Stimulated activated memory B cell treated with anti-CD40 and anti-IgM and Interleukin-4, amounts not matched to agents 10 μg/mL and 1 μg/mL and 100 μg/mL, for 72 hours (primary cell): ENCODE measurements around the gene BRD8.
A peak's percentile ranks its signal among the peaks of the same experiment; 100 is the strongest.
"Not testable (repeated sequence)": the region's sequence is repeated elsewhere in the genome, so short reads cannot be mapped to it uniquely, and the experiment has no call there.

Experiments
- ATAC-seq: fragments of 150-1000 bp; cut with Tn5 transposase; 2 replicates; pipeline ENCODE4 v1.10.0; 2021
- H3K27ac Mint-ChIP-seq: one replicate; pipeline ENCODE4 v1.8.0; 2022; ENCODE audit warnings: mild to moderate bottlenecking, mixed read lengths
- H3K27me3 Mint-ChIP-seq: one replicate; pipeline ENCODE4 v1.8.0; 2022; ENCODE audit warnings: mixed read lengths
- H3K36me3 Mint-ChIP-seq: one replicate; pipeline ENCODE4 v1.8.0; 2022; ENCODE audit warnings: mixed read lengths
- H3K4me1 Mint-ChIP-seq: one replicate; pipeline ENCODE4 v1.8.0; 2022; ENCODE audit warnings: mixed read lengths
- H3K4me3 Mint-ChIP-seq: one replicate; pipeline ENCODE4 v1.8.0; 2022; ENCODE audit warnings: mild to moderate bottlenecking, moderate library complexity, mixed read lengths
- H3K9me3 Mint-ChIP-seq: one replicate; pipeline ENCODE4 v1.8.0; 2022; ENCODE audit warnings: mixed read lengths

BRD8 gene

DNA sequence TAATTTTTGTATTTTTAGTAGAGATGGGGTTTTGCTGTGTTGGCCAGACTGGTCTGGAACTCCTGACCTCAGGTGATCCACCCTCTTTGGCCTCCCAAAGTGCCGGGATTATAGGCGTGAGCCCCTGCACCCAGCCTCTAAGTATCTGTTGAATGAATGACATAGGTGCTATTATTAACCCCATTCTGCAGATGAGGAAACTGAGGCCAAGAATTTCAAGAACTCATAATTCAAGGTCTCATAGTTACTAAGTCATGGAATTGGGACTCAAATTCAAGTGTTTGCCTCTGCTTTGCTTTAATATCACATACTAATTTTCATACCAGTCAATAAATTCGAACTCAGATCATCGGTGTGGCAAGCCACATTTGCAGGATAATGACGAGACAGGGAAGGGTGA is 2.4 kb upstream of the BRD8 start:
- no peak overlapping the region for H3K27ac Mint-ChIP-seq
- no peak overlapping the region for H3K4me3 Mint-ChIP-seq
- ATAC-seq: no peak
- peaks cover 10% of the 10 kb centered on the region for H3K36me3 Mint-ChIP-seq
- H3K27me3 Mint-ChIP-seq: no peaks in the 10 kb centered on the region
- H3K4me1 Mint-ChIP-seq: peaks cover 1% of the 10 kb centered on the region
- no peaks in the 10 kb centered on the region for H3K9me3 Mint-ChIP-seq

DNA sequence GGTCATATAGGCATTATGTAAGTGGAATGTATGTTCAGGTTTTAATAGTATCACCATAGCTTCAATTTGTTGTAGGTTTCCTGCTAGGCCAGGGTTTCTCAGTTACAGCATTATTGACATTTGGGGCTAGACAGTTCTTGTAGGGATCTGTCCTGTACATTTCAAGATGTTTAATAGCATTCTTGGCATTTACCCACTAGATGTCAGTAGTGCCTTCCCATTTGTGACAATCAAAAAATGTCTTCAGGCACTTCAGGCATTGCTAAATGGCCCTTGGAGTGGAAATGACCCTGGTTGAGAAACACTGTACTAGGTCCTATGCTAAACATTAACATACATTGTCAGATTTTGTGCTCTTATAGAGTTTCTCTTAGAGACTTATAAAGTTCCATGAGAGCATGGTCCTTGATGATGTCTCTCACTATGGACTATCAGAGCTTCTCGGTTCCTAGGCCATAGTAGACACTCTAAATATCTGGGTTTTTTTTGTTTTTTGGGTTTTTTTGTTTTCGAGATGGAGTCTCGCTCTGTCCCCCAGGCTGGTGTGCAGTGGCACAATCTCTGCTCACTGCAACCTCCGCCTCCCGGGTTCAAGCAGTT is 1.9 kb upstream of the BRD8 start:
- ATAC-seq: no peak
- Mint-ChIP-seq H3K27ac (no peak overlapping the region), H3K27me3 (no peaks in the 10 kb centered on the region), H3K9me3 (no peaks in the 10 kb centered on the region), H3K36me3 (peaks cover 12% of the 10 kb centered on the region), H3K4me3 (no peak overlapping the region), H3K4me1 (no peaks in the 10 kb centered on the region)

GRCh38 chr5:138179277-138179857 is 937 bp upstream of the BRD8 start:
- Mint-ChIP-seq H3K36me3 (peaks cover 10% of the 10 kb centered on the region), H3K27me3 (no peaks in the 10 kb centered on the region), H3K27ac (no peak overlapping the region), H3K4me1 (no peaks in the 10 kb centered on the region), H3K9me3 (no peaks in the 10 kb centered on the region), H3K4me3 (no peak overlapping the region)
- no peak for ATAC-seq

- peaks cover 6% of the 10 kb centered on the region for H3K4me1 Mint-ChIP-seq
- ATAC-seq: peak; percentile 50
Measured at GRCh38 chr5:138177941-138178515, 402 bp downstream of the BRD8 start.

DNA sequence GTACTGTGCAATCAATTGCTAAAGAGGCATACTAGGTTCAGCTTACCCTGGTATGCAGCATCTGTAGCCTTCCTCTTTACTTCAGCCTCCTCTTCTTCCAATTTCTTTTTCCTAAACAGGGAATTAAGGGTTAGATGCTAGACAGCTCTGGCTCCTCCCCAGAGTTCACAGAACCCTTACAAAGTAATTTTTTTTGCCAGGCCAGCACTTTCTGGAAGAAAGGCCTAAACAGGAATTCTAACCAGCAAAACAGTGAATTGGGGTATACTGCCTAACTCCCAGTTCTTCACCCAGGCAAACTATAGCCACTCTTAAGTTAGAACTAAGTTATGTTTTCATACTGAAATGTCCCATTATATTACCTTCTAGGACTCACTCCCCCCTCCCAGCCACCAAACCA is 8.1 kb downstream of the BRD8 start:
- H3K36me3 Mint-ChIP-seq: peaks cover 82% of the 10 kb centered on the region
- no peak overlapping the region for H3K27ac Mint-ChIP-seq
- no peaks in the 10 kb centered on the region for H3K9me3 Mint-ChIP-seq
- no peak overlapping the region for H3K4me3 Mint-ChIP-seq
- no peaks in the 10 kb centered on the region for H3K27me3 Mint-ChIP-seq
- no peak for ATAC-seq
- H3K4me1 Mint-ChIP-seq: peaks cover 6% of the 10 kb centered on the region

More at GRCh38 chr5:138177941-138178515, 402 bp downstream of the BRD8 start:
- no peak overlapping the region for H3K4me3 Mint-ChIP-seq
- H3K27ac Mint-ChIP-seq: no peak overlapping the region
- H3K9me3 Mint-ChIP-seq: no peaks in the 10 kb centered on the region
- peaks cover 16% of the 10 kb centered on the region for H3K36me3 Mint-ChIP-seq
- H3K27me3 Mint-ChIP-seq: no peaks in the 10 kb centered on the region

GRCh38 chr5:138169124-138169523 is 9.3 kb downstream of the BRD8 start:
- Mint-ChIP-seq H3K36me3 (peaks cover 89% of the 10 kb centered on the region), H3K9me3 (no peaks in the 10 kb centered on the region)

DNA sequence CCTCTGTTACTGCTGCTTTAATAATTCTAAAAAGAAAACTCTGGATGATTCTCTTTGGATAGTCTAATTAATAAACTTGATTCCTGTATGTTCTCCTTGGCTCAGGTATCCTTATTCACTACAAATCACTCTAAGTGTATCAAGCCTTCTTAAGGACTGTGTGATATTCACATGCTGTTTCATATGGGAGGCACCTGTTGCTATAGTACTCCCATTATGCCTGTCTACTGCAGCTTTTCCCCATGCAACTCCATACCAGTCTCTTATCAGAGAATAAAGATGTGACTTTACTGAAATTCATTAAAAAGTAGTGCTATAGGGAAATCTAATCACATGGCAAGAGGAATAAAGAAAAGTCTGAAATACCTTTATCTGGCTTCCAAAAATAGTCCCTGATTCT is 14.7 kb downstream of the BRD8 start:
- H3K27ac Mint-ChIP-seq: no peak overlapping the region
- H3K36me3 Mint-ChIP-seq: peaks cover 92% of the 10 kb centered on the region
- H3K4me1 Mint-ChIP-seq: no peaks in the 10 kb centered on the region
- no peak overlapping the region for H3K4me3 Mint-ChIP-seq
- ATAC-seq: no peak
- no peaks in the 10 kb centered on the region for H3K27me3 Mint-ChIP-seq
- H3K9me3 Mint-ChIP-seq: no peaks in the 10 kb centered on the region

More at GRCh38 chr5:138169124-138169523, 9.3 kb downstream of the BRD8 start:
- Mint-ChIP-seq H3K4me1 (peaks cover 6% of the 10 kb centered on the region), H3K27me3 (no peaks in the 10 kb centered on the region), H3K27ac (no peak overlapping the region), H3K4me3 (no peak overlapping the region)
- ATAC-seq: no peak

GRCh38 chr5:138160706-138161105 is 17.7 kb downstream of the BRD8 start:
- no peak for ATAC-seq
- H3K27ac Mint-ChIP-seq: no peak overlapping the region
- H3K27me3 Mint-ChIP-seq: no peaks in the 10 kb centered on the region
- no peaks in the 10 kb centered on the region for H3K4me1 Mint-ChIP-seq
- H3K36me3 Mint-ChIP-seq: peaks cover 86% of the 10 kb centered on the region
- no peak overlapping the region for H3K4me3 Mint-ChIP-seq
- no peaks in the 10 kb centered on the region for H3K9me3 Mint-ChIP-seq

DNA sequence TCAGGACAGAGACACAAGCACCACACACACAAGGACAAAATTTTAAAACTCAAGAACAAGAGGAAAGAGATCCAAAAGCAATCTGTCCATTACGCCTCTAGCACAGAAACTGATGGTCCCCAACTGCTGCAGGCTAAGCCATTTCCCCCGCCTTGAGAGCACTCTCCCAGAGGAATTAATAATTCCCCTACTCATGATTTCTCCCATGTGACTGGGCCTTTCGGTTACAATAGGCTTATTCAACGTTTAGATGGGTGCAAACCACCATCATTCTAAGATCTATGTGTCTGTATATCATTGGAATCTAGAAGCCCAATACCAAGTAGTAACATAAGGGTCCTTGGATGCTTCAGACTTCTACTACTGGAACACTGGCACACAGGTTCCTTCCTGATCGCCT is 18.8 kb downstream of the BRD8 start:
- Mint-ChIP-seq H3K27me3 (no peaks in the 10 kb centered on the region), H3K27ac (no peak overlapping the region), H3K4me1 (no peaks in the 10 kb centered on the region), H3K36me3 (peaks cover 76% of the 10 kb centered on the region), H3K4me3 (no peak overlapping the region), H3K9me3 (no peaks in the 10 kb centered on the region)
- no peak for ATAC-seq

GRCh38 chr5:138157626-138158025 is 20.8 kb downstream of the BRD8 start:
- H3K27ac Mint-ChIP-seq: no peak overlapping the region
- H3K4me1 Mint-ChIP-seq: no peaks in the 10 kb centered on the region
- H3K4me3 Mint-ChIP-seq: no peak overlapping the region
- H3K36me3 Mint-ChIP-seq: peaks cover 55% of the 10 kb centered on the region
- no peaks in the 10 kb centered on the region for H3K9me3 Mint-ChIP-seq
- no peaks in the 10 kb centered on the region for H3K27me3 Mint-ChIP-seq
- ATAC-seq: no peak

DNA sequence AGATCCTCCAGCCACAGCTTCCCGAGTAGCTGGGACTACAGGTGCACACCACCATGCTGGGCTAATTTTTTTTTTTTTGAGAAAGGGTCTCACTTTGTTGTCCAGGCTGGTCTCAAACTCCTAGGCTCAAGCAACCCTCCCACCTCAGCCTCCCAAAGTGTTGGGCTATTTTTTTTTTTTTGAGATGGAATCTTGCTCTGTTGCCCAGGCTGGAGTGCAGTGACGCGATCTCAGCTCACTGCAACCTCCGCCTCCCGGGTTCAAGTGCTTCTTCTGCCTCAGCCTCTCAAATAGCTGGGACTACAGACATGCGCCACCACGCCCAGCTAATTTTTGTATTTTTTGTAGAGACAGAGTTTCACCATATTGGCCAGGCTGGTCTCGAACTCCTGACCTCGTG is 22.5 kb downstream of the BRD8 start:
- not testable (repeated sequence) for H3K4me3 Mint-ChIP-seq, H3K27ac Mint-ChIP-seq, H3K27me3 Mint-ChIP-seq, H3K9me3 Mint-ChIP-seq, ATAC-seq, H3K4me1 Mint-ChIP-seq
- H3K36me3 Mint-ChIP-seq: peaks cover 47% of the 10 kb centered on the region

DNA sequence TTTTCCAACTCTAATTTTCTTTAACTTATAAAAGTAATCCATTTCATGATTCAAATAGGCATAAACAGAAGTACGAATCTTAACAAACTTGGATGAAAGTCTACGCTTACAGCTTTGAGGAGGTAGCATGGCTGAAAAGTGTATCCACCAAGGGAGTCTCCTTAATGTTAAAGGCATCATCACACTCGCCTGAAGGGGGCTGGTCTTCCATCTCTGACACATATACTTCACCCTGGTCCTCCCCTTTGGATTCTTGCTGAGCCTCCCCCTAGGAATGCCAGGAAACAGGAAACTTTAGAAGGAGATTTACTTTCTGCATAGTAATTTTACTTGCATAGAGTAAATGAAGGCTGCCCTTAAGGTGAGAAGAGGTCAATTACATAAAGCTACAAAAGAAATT is 28.9 kb downstream of the BRD8 start:
- ATAC-seq: no peak
- no peak overlapping the region for H3K4me3 Mint-ChIP-seq
- H3K9me3 Mint-ChIP-seq: no peaks in the 10 kb centered on the region
- no peaks in the 10 kb centered on the region for H3K4me1 Mint-ChIP-seq
- H3K36me3 Mint-ChIP-seq: no peaks in the 10 kb centered on the region
- H3K27me3 Mint-ChIP-seq: no peaks in the 10 kb centered on the region
- H3K27ac Mint-ChIP-seq: no peak overlapping the region

DNA sequence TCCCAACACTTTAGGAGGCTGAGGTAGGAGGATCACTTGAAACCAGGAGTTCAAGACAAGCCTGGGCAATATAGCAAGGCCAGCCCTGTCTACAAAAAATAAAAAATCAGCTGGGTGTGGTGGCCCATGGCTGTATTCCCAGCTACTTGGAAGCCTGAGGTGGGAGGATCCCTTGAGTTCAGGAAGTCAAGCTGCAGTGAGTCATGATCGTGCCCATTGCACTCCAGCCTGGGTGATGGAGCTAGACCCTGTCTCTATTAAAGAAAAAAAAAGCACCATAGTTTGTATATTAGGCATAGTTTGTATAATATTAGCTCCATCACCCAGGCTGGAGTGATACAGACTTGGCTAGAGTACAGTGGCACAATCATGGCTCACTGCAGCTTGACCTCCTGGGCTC is 29.6 kb downstream of the BRD8 start:
- H3K27ac Mint-ChIP-seq: no peak overlapping the region
- H3K9me3 Mint-ChIP-seq: no peaks in the 10 kb centered on the region
- H3K4me3 Mint-ChIP-seq: no peak overlapping the region
- ATAC-seq: no peak
- no peaks in the 10 kb centered on the region for H3K4me1 Mint-ChIP-seq
- H3K27me3 Mint-ChIP-seq: no peaks in the 10 kb centered on the region
- H3K36me3 Mint-ChIP-seq: no peaks in the 10 kb centered on the region

DNA sequence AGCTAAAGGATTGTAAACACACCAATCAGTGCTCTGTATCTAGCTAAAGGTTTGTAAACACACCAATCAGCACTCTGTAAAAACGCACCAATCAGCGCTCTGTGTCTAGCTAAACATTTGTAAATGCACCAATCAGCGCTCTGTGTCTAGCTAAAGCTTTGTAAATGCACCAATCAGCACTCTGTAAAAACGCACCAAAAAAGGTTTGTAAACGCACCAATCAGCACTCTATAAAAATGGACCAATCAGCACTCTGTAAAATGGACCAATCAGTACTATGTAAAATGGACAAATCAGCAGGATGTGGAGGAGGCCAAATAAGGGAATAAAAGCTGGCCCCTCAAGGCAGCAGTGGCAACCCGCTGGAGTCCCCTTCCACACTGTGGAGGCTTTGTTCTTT is 34.9 kb downstream of the BRD8 start:
- H3K9me3 Mint-ChIP-seq, H3K36me3 Mint-ChIP-seq, H3K4me3 Mint-ChIP-seq, H3K27me3 Mint-ChIP-seq, H3K4me1 Mint-ChIP-seq, ATAC-seq, H3K27ac Mint-ChIP-seq: not testable (repeated sequence)

GRCh38 chr5:138141734-138142133 is 36.7 kb downstream of the BRD8 start:
- no peaks in the 10 kb centered on the region for H3K36me3 Mint-ChIP-seq
- peaks cover 17% of the 10 kb centered on the region for H3K27me3 Mint-ChIP-seq
- H3K4me1 Mint-ChIP-seq: peaks cover 7% of the 10 kb centered on the region
- H3K4me3 Mint-ChIP-seq: no peak overlapping the region
- no peaks in the 10 kb centered on the region for H3K9me3 Mint-ChIP-seq
- ATAC-seq: no peak
- H3K27ac Mint-ChIP-seq: no peak overlapping the region

DNA sequence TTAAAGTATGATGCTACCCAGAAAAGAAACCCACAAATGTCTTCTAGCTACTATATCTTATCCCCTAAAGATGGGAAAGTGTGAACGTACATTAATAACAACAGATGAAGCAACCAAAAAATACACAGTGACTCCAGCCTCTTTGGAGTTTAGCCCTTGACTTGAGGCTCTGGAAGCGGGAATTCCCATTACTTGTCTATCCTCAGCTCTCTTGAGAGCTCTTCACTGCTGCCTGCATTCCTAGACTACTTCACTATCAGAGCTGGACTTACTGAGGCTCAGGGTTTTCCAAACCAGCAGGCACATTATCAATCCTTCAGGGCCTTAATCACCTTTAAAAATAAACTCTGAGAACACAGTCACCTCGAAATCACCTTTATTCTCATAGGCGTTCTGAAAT is 38.2 kb downstream of the BRD8 start:
- Mint-ChIP-seq H3K27me3 (peaks cover 29% of the 10 kb centered on the region), H3K27ac (no peak overlapping the region), H3K4me1 (peaks cover 7% of the 10 kb centered on the region), H3K36me3 (no peaks in the 10 kb centered on the region), H3K9me3 (no peaks in the 10 kb centered on the region), H3K4me3 (no peak overlapping the region)
- no peak for ATAC-seq
